Retina (tissue), 1 donor: ENCODE data around the gene SLC28A2.
"Not testable (repeated sequence)": the region's sequence is repeated elsewhere in the genome, so short reads cannot be mapped to it uniquely, and the experiment has no call there.

ENCODE experiments used
- DNase-seq: peaks from one replicate; pipeline ENCODE4 v3.0.0-alpha.2; 2016

Gene SLC28A2, protein sequence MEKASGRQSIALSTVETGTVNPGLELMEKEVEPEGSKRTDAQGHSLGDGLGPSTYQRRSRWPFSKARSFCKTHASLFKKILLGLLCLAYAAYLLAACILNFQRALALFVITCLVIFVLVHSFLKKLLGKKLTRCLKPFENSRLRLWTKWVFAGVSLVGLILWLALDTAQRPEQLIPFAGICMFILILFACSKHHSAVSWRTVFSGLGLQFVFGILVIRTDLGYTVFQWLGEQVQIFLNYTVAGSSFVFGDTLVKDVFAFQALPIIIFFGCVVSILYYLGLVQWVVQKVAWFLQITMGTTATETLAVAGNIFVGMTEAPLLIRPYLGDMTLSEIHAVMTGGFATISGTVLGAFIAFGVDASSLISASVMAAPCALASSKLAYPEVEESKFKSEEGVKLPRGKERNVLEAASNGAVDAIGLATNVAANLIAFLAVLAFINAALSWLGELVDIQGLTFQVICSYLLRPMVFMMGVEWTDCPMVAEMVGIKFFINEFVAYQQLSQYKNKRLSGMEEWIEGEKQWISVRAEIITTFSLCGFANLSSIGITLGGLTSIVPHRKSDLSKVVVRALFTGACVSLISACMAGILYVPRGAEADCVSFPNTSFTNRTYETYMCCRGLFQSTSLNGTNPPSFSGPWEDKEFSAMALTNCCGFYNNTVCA

DNA sequence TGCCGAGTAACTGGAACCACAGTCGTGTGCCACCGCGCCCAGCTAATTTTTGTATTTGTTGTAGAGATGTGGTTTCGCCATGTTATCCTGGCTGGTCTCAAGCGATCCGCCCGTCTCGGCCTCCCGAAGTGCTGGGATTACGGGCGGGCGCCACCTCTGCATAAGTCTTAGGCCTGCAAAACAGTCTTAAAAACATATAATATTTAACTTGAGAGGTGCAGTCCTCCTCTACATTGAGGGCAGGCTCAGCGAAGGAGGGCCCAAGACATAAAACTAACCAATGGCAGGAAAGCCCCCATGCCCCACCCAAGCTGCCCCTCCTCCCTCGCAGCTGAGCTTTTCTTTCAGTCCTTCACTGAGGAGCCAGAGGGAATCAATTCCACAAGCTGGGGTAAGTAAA, at the start of gene SLC28A2:
TSS of gene SLC28A2 (plus strand) at position 347 of the 400 bp plus-strand sequence. CDS start 982 bp downstream, outside the sequence.
- DNase-seq, result no peak

GRCh38 chr15:45203182-45203581, 48.9 kb upstream of the SLC28A2 start:
- DNase-seq, result no peak

DNA sequence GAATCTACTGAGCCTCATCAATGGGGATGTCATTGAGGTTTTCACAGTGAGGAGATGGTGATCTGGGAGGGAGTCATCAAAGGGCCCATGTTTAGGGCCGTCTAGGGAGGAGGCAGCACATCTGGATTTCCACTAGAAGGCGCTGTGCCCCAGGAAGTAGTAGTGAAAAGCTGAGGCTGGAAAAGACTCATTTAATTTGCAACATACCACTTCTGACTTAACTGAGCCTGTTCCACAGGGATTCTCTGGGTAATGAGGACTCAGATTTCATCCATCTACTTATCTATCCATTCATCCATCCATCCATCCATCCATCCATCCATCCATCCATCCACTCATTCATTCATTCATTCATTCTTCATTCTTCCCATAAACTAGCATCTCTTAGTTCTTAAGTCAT, 46.8 kb upstream of the SLC28A2 start:
- DNase-seq, result peak; percentile 50

GRCh38 chr15:45212493-45212892, 39.5 kb upstream of the SLC28A2 start:
- no peak for DNase-seq

- DNase-seq, result no peak
Measured at GRCh38 chr15:45221053-45221599, 30.9 kb upstream of the SLC28A2 start.

- DNase-seq, result no peak
Measured at GRCh38 chr15:45221967-45222366, 30.1 kb upstream of the SLC28A2 start.

- no peak for DNase-seq
Measured at GRCh38 chr15:45224621-45225217, 27.3 kb upstream of the SLC28A2 start.

DNA sequence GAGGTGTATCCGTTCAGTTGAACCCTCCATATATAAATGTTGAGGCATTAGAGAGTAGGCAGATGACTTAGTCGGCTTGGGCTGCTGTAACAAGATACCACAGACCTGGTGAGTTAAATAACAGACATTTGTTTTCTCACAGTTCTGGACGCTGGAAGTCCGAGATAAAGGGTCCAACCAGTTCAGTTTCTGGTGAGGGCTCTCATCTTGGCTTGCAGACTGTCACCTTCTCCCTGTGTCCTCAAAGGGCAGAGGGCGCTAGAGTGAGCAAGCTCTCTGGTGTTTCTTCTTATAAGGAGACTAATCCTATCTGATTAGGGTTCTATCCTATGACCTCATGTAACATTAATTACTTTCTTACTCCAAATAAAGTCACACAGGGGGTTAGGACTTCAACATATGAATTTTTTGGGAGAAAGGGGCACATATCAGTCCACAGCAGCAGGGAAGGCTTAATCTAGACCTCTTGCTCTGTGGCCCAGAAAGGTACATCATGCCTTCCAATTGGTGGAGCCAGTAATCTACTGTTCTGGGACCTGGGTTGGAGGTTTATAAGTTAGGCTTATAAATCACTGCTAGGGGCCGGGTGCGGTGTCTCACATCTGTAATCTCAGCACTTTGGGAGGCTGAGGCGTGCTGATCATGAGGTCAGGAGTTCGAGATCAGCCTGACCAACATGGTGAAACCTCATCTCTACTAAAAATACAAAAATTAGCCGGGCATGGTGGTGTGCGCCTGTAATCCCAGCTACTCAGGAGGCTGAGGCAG, 26.3 kb upstream of the SLC28A2 start:
- DNase-seq, result no peak

DNA sequence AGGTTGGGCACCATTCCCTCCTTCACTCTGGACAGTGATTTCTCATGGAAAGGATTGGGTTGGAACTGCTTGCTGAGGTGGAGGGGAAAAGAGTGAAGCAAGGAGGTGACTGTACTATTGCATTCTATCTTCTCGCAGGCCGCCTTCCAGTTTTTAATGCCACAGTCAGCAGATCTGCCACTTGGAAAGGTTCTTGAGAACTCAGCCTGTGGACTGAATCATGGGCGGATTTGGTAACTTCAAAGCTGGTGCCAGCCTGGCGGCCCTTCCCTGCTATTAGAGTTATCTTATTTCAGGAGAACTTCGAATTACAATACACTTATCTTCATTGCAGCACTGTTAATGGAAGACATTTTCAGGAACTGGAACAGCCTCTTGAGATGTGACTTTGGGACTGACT, 23.1 kb upstream of the SLC28A2 start:
- no peak for DNase-seq

- DNase-seq, result no peak
Measured at GRCh38 chr15:45230245-45230965, 21.6 kb upstream of the SLC28A2 start.

DNA sequence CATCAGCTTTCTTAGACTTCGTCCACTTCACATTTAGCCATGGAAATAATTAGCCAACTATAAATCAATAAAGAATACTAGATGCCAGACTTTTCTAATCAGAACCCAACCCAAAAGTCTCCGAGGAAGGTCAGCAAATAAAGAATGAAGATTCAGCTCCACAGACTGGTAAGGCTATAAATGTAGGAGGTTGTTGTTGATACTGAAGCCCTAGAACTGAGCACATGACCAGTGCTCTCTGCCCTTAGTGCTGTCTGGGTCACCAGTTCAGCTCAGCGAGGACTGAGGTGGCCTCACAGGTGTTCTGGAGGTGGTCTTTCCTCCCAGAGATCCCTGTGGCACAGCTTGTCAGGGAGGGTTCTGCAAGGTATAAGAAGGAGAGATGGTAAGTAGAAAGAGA, 20.9 kb upstream of the SLC28A2 start:
- DNase-seq, result no peak

GRCh38 chr15:45231864-45232562, 20.0 kb upstream of the SLC28A2 start:
- no peak for DNase-seq

- DNase-seq, result no peak
Measured at GRCh38 chr15:45234562-45235235, 17.3 kb upstream of the SLC28A2 start.

GRCh38 chr15:45236806-45237205, 15.2 kb upstream of the SLC28A2 start:
- not testable (repeated sequence) for DNase-seq

GRCh38 chr15:45242289-45242688, 9.7 kb upstream of the SLC28A2 start:
- DNase-seq, result peak; percentile 18

DNA sequence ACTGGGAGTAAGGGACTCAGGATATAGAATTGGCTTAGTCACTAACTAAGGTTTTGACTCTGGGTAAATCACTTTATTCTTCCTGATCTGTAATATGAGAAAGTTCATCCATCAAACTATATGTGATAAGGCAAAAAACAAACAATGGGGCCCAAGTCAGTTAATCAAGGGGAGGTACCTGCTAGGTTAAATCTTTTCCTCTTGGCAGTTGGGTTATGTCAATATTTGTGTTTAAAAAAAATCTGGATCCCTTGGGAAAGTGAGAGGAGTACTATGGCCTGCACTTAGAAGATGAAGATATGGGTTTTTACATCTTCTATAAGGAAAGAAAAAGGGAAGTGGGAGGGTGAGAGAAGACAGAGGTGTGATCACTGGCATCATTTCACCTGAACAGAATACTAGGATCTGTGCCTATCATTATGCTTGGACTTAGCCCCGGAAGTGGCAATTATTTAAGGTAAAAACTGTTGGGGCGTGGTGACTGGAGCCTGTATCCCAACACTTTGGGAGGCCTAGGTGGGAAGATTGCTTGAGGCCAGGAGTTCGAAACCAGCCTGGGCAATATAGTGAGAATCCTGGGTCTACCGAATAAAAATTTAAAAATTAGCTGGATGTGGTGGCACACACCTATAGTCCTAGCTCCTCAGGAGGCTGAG, 2.8 kb upstream of the SLC28A2 start:
- DNase-seq, result no peak

DNA sequence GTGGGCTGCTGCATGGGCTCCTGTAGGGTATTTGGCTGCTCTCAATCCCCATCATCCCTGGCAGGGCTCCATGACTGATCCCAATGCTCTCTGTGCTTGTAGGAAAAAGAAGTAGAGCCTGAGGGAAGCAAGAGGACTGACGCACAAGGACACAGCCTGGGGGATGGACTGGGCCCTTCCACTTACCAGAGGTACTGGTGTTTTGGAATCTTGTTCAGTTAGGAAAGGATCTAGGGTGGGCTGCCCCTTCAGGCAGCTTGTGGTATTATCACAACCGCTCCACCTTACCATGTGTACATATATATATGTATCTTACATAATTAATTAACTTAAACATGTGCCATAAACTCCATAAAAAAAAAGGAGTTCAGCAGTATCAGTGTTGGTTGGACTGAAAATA, 1.3 kb downstream of the SLC28A2 start:
- DNase-seq, result no peak

DNA sequence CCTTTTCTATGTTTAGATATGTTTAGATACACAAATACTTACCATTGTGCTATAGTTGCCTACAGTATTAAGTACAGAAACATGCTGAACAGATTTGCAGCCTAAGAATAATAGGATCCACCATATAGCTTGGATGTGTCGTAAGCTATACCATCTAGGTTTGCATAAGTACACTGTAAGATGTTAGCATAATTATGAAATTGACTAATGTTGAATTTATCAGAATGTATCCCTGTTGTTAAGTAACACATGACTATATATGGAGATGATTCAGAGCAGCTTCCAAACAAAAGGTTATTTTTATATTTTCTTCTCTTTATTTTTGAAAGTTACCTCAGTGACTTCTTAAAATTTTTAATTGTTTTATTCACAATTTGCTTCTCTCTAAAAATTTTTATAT, 2.4 kb downstream of the SLC28A2 start:
- no peak for DNase-seq

DNA sequence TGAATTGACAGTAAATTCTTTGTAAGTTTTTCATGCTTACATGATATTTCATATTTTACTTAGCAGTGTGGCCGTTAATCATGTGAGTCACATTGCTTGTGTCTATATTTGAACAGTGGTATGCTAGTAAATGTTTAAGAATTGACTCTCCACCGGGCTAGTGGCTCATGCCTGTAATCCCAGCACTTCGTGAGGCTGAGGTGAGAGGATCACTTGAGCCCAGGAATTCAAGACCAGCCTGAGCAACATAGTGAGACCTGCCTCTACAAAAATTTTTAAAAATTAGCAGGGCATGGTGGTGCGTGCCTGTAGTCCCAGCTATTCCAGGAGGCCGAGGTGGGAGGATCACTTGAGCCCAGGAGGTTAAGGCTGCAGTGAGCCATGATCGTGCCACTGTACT, 2.8 kb downstream of the SLC28A2 start:
- not testable (repeated sequence) for DNase-seq

DNA sequence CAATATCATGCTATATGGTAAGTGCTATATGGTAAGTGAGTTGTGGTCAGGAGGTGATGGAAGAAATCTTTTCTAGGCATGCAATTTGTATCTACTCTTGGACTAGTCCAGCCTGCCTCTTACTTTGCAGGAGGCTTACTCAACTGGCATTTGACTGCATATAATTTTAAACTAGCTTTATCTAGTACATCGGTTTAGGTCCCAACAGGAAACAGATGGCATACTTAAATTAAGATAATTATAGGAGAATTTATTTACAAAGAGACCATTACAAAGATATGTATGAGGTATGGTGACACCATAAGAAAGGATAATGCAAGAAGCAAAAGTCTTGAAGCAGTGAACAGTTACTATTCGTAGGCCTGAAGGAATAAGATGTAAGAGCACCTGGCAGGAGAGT, 7.8 kb downstream of the SLC28A2 start:
- DNase-seq, result no peak
